ENCODE measurements around the gene UQCRQ. TPM values are rescaled to one million over a fixed set of nuclear protein-coding genes. Genes with fewer than 3 reads are reported as not detected.
"Not testable (repeated sequence)": the region's sequence is repeated elsewhere in the genome, so short reads cannot be mapped to it uniquely, and the experiment has no call there.

Gene UQCRQ
- total and polyA plus RNA-seq, 2 donors (not counting 1 experiment from before 2014, with no cell fraction given): 71.1 to 90.0 TPM

- H3K27ac ChIP-seq (ENCODE audit: low read length in 2 of 2): no peak overlapping the region
- H3K4me3 ChIP-seq (ENCODE audit: control extremely low read depth in 1 of 5, extremely low read depth in 1 of 5, insufficient read depth in 1 of 5, low read depth in 2 of 5, low read length in 4 of 5): no peak overlapping the region
- no peak overlapping the region for H3K9ac ChIP-seq (ENCODE audit: low read length)
- no peaks in the 10 kb centered on the region for H3K4me1 ChIP-seq (ENCODE audit: control insufficient read depth in 2 of 2, insufficient read depth in 2 of 2, low read length in 2 of 2)
- H3K79me2 ChIP-seq (ENCODE audit: control insufficient read depth, insufficient read depth, low read length): no peaks in the 10 kb centered on the region
- no peaks in the 10 kb centered on the region for H3K36me3 ChIP-seq (replicated peaks in 1 of 2; ENCODE audit: control extremely low read depth in 1 of 2, control insufficient read depth in 1 of 2, extremely low read depth in 1 of 2, insufficient read depth in 2 of 2, low read length in 1 of 2)
- no peak overlapping the region for H3K27ac Mint-ChIP-seq
- no peaks in the 10 kb centered on the region for H3K4me1 Mint-ChIP-seq
- TF ChIP-seq EZH2 (IDR thresholded peaks at IDR 0.05; ENCODE audit: borderline replicate concordance, insufficient read depth, low read depth, low read length, poor library complexity, severe bottlenecking) (no peak), CTCF (IDR thresholded peaks at IDR 0.05) (no peak)
- H3K27me3 ChIP-seq (replicated peaks in 1 of 4; ENCODE audit: control extremely low read depth in 1 of 4, control insufficient read depth in 3 of 4, insufficient read depth in 4 of 4, low read length in 3 of 4): peaks cover 0 to 4% (median 0%) of the 10 kb centered on the region in 4 experiments
- H3K9me3 ChIP-seq (ENCODE audit: control extremely low read depth in 1 of 3, control insufficient read depth in 2 of 3, insufficient read depth in 1 of 3, low read length in 2 of 3): no peaks in the 10 kb centered on the region
- POLR2A ChIA-PET: no interaction called here
- intact Hi-C loops (cut with micrococcal nuclease): no loop called here
- no peak for DNase-seq
- no peak overlapping the region for H2AFZ ChIP-seq (ENCODE audit: insufficient read depth, low read depth, low read length, poor library complexity, severe bottlenecking)
- no peaks in the 10 kb centered on the region for H3K9me3 Mint-ChIP-seq (ENCODE audit: insufficient read depth)
- CTCF ChIA-PET: interaction anchor here (0.8 to 2.2 kb wide), 3 partner anchors 24 to 34 kb away, joined by 3 to 9 read pairs (median 3); no protein-coding TSS in a partner anchor
- no peak for ATAC-seq (ENCODE audit: low read depth)
- H3K4me2 ChIP-seq (replicated peaks; ENCODE audit: low read depth, low read length, poor library complexity, severe bottlenecking): no peak overlapping the region
- no CpG with 5 or more reads among the region's 1 CpG for WGBS (ENCODE audit: insufficient coverage)
- H3K27me3 Mint-ChIP-seq: peaks cover 16% of the 10 kb centered on the region
- H4K20me1 ChIP-seq (ENCODE audit: control insufficient read depth, insufficient read depth, low read length, poor library complexity, severe bottlenecking): no peaks in the 10 kb centered on the region
- H3K4me3 Mint-ChIP-seq: no peak overlapping the region
These were observed 12.7 kb upstream of the UQCRQ start for GRCh38 chr5:132853790-132854189.

- Mint-ChIP-seq H3K27me3 (peaks cover 17% of the 10 kb centered on the region), H3K4me1 (no peaks in the 10 kb centered on the region), H3K9me3 (ENCODE audit: insufficient read depth) (no peaks in the 10 kb centered on the region), H3K27ac (no peak overlapping the region), H3K4me3 (no peak overlapping the region)
- no peaks in the 10 kb centered on the region for H4K20me1 ChIP-seq (ENCODE audit: control insufficient read depth, insufficient read depth, low read length, poor library complexity, severe bottlenecking)
- WGBS (ENCODE audit: insufficient coverage): 83% methylated on average over 1 of the region's 3 CpGs
- no peak overlapping the region for H3K4me3 ChIP-seq (ENCODE audit: control extremely low read depth in 1 of 5, extremely low read depth in 1 of 5, insufficient read depth in 1 of 5, low read depth in 2 of 5, low read length in 4 of 5)
- H3K79me2 ChIP-seq (ENCODE audit: control insufficient read depth, insufficient read depth, low read length): no peaks in the 10 kb centered on the region
- H3K4me2 ChIP-seq (replicated peaks; ENCODE audit: low read depth, low read length, poor library complexity, severe bottlenecking): no peak overlapping the region
- TF ChIP-seq EZH2 (IDR thresholded peaks at IDR 0.05; ENCODE audit: borderline replicate concordance, insufficient read depth, low read depth, low read length, poor library complexity, severe bottlenecking): no peak
- no peak for TF ChIP-seq CTCF (IDR thresholded peaks at IDR 0.05)
- H3K36me3 ChIP-seq (replicated peaks in 1 of 2; ENCODE audit: control extremely low read depth in 1 of 2, control insufficient read depth in 1 of 2, extremely low read depth in 1 of 2, insufficient read depth in 2 of 2, low read length in 1 of 2): no peaks in the 10 kb centered on the region
- POLR2A ChIA-PET: no interaction called here
- H3K9ac ChIP-seq (ENCODE audit: low read length): no peak overlapping the region
- no peak overlapping the region for H2AFZ ChIP-seq (ENCODE audit: insufficient read depth, low read depth, low read length, poor library complexity, severe bottlenecking)
- H3K27ac ChIP-seq (ENCODE audit: low read length in 2 of 2): no peak overlapping the region
- H3K9me3 ChIP-seq (ENCODE audit: control extremely low read depth in 1 of 3, control insufficient read depth in 2 of 3, insufficient read depth in 1 of 3, low read length in 2 of 3): no peaks in the 10 kb centered on the region
- peaks cover 0 to 4% (median 0%) of the 10 kb centered on the region in 4 experiments for H3K27me3 ChIP-seq (replicated peaks in 1 of 4; ENCODE audit: control extremely low read depth in 1 of 4, control insufficient read depth in 3 of 4, insufficient read depth in 4 of 4, low read length in 3 of 4)
- CTCF ChIA-PET: interaction anchor here (0.6 to 2.2 kb wide), 4 partner anchors 25 to 615 kb away, joined by 3 to 9 read pairs (median 3); no protein-coding TSS in a partner anchor
- H3K4me1 ChIP-seq (ENCODE audit: control insufficient read depth in 2 of 2, insufficient read depth in 2 of 2, low read length in 2 of 2): no peaks in the 10 kb centered on the region
- DNase-seq (no peak), ATAC-seq (ENCODE audit: low read depth) (no peak)
- intact Hi-C loops (cut with micrococcal nuclease): no loop called here
These were observed 12.1 kb upstream of the UQCRQ start for GRCh38 chr5:132854301-132854700.

GRCh38 chr5:132854992-132855391, 11.4 kb upstream of the UQCRQ start:
- H3K4me3 Mint-ChIP-seq; H3K9ac ChIP-seq (ENCODE audit: low read length); intact Hi-C loops (cut with micrococcal nuclease); H3K9me3 Mint-ChIP-seq (ENCODE audit: insufficient read depth); H3K27ac Mint-ChIP-seq; H3K36me3 ChIP-seq (replicated peaks in 1 of 2; ENCODE audit: control extremely low read depth in 1 of 2, control insufficient read depth in 1 of 2, extremely low read depth in 1 of 2, insufficient read depth in 2 of 2, low read length in 1 of 2); ATAC-seq (ENCODE audit: low read depth); H3K4me3 ChIP-seq (ENCODE audit: control extremely low read depth in 1 of 5, extremely low read depth in 1 of 5, insufficient read depth in 1 of 5, low read depth in 2 of 5, low read length in 4 of 5); H3K9me3 ChIP-seq (ENCODE audit: control extremely low read depth in 1 of 3, control insufficient read depth in 2 of 3, insufficient read depth in 1 of 3, low read length in 2 of 3); POLR2A ChIA-PET; H3K27ac ChIP-seq (ENCODE audit: low read length in 2 of 2); H4K20me1 ChIP-seq (ENCODE audit: control insufficient read depth, insufficient read depth, low read length, poor library complexity, severe bottlenecking); H2AFZ ChIP-seq (ENCODE audit: insufficient read depth, low read depth, low read length, poor library complexity, severe bottlenecking); H3K79me2 ChIP-seq (ENCODE audit: control insufficient read depth, insufficient read depth, low read length); H3K27me3 ChIP-seq (replicated peaks in 1 of 4; ENCODE audit: control extremely low read depth in 1 of 4, control insufficient read depth in 3 of 4, insufficient read depth in 4 of 4, low read length in 3 of 4); DNase-seq; H3K4me2 ChIP-seq (replicated peaks; ENCODE audit: low read depth, low read length, poor library complexity, severe bottlenecking); H3K4me1 Mint-ChIP-seq; H3K4me1 ChIP-seq (ENCODE audit: control insufficient read depth in 2 of 2, insufficient read depth in 2 of 2, low read length in 2 of 2): not testable (repeated sequence)
- CTCF ChIA-PET: interaction anchor here (2.2 kb wide), 1 partner anchor 26 kb away, joined by 9 read pairs; no protein-coding TSS in a partner anchor
- 96% methylated on average over 5 of the region's 5 CpGs for WGBS (ENCODE audit: insufficient coverage)
- peaks cover 17% of the 10 kb centered on the region for H3K27me3 Mint-ChIP-seq
